GM21737 (cell line): Measurements from ENCODE around the gene SHROOM3.

Experiments
- ATAC-seq: cut with Tn5 transposase; IDR thresholded peaks from one replicate; pipeline ENCODE4 v1.9.1; 2021; ENCODE audit warnings: mild to moderate bottlenecking, moderate library complexity; ENCODE audit not compliant: unreplicated experiment

Gene SHROOM3

DNA sequence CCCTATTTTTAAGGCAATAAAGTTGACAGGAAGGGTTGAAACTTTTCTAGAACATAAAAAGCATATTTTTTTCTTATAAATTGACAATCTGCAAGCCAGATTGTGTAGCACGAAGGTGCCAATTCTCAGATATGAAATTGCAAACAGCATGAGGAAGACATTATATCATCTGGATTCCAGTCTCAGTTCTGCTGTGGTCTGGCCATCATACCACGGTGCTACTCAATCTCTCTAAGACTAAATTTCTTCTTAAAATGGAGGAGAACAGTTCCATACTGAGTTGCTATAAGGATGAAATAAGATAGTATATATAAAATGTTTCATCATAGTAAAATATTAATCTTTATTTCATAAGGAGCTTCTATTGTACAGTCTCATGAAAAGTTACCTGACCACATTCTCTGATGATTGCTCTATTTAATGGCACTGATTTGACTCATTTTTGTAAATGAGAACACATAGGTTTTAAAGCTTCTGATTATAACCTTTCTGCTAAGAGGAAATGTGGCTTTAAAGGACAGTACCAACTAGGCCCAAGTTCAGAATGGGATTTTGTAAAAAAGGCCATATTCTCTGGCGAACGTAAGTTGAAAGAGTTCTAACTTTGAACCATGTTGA lies 127.9 kb downstream of the SHROOM3 start:
- no peak for ATAC-seq

DNA sequence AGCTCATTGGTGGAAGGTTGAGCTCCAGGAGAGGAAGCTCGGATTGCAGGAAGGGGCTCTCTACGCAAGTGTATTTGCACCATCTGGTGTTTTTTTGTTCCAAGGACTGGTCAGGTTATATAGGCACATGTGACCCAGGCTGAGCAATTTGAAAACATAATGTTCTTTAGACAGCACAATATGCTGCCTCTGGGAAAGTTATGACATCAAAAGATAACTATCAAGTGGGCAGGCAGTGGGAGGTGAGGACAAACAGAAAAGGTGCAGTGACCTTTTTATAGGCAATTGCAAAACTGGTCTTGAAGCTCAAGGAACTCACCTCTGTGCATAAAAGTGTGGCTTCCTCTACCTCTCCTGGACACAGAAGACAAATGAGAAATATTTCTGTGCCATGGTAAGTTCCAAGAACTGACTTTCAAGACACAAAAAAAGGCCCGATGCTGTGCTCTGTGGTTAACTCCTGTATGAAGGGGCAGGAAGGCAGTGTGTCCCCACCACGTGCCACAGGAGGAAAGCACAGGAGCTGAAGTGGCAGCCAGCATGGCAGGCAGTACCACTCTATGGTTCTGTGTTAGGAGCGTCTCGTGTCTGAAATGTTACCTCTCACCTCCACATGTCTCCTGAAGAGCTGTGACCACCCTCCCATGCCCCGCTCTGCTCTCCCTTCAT lies 128.6 kb downstream of the SHROOM3 start:
- ATAC-seq, result no peak

DNA sequence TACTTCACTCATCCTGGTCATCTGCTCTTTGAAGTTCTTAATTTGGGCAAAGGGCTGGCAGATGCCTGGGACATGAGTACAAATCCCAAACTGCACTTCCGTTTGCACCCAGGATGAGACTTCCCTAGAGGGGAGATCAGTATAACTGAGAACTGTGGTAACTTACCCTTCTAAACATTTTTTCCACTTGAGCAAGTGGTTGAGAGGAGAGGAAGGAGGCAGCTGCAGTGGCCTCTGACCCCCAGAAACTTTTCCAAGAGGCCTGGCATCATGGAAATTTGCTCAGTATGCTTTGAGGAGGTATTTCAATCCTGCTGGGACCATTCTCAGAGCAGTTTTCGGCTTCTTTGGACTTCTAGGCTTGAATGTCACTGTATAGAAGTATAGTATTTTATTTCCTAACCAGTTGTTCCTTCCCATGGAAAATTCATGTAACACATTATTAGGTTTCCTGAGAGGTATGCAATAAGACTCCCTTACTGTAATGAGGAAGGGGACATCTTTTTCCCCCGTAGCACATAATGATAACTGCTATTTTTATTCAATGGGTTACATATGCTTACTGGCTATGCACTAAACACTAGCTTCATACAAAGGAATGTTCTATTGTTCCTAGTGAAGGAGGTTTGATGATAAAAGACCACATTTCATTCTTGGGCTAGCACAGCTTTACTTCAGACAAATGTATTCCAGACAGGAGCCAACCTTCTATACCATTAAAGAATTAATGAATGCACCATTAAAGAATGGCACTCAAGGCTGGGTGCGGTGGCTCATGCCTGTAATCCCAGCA lies 129.3 kb downstream of the SHROOM3 start:
- ATAC-seq, result no peak

DNA sequence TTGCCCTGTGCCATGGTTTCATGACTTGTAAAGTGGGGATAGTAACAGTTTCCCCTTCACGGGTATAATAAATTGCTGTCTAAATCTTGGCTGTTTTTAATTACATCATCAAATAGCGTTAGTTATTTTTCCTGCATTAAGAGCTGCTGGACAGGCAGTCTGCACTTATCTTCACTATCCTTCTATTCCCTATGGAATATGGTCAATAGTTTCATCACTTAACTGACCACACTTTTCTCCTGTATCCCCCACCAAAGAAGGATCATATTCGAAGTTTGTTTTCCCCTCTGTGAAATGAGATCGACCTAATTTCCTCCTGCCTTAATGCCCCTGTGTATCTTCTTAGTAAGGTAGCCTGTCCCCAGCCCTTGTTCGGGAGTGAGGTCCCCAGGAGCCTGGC lies 133.2 kb downstream of the SHROOM3 start:
- ATAC-seq, result no peak

DNA sequence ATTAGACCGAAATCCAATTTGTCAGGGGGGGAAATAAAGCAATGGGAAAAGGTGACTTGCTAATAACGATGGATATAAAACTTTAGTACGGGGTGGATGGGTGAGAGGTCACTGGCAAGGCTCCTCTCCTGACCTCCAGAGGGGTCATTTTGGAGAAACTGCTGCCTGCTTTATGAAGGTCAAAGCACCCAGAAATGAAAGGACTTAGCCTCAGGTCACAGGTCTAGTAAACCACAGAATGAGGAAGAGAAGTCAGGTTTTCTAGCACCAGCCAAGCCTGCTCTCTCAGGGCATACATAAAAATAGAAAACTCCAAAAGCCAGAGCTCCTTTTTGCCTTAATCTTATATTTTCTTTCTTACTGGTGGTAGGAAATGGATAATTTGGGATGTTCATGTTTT lies 134.2 kb downstream of the SHROOM3 start:
- no peak for ATAC-seq

DNA sequence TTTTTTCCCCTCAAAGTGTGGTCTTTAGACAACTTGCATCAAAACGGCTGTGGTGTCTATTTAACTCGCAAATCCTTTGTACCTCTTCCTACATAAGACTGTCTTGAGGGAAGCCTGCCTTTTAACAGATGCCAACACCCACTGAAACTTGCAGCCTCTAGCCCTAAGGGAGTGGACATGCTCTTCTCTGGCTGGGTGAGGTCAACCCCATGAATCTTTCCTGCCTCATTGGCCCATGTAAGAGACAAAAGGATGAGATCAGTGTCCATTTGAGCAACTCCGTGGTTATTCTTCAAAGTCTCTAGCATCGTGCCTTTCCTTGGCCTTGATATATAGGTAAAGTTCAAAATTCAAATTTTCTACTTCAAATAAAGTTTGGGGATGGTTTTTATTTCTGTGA lies 134.7 kb downstream of the SHROOM3 start:
- no peak for ATAC-seq

DNA sequence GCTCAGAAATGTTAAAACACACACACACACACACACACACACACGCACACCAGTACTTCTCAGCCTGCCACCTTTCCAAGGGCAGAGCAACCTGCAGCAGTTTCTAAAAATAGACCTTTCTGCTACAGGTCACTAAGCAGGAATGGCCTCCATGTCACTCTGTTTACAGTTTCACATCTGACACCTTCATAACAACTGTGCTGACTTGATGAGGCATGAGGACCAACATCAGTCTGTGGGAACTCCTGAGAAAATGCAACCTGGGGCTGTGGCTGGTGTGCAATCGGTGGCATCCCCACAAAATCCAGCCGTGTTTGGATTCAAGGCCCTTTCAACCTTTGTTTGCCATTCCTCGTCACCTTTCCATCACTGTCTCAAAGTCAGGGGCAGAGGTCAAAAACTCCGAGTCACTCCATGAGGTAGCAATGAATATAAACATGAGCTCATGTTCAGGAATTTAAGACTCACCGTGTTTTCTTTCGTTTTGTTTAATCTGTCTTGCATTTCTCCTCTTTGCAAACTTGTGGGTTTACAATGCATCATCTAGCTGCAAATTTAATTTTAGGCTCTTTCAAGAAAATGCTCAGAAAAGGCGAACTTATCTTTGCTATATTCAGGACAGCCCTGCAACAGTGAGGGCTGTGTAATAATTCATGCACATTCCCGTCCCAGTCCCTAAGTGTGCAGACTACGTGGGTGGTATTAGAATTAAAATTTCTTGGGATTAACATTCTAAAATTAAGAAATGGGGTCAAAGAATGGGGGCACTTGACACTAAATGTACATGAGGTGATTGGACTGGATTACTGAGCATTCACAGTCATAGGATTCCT lies 135.3 kb downstream of the SHROOM3 start:
- ATAC-seq, result no peak

DNA sequence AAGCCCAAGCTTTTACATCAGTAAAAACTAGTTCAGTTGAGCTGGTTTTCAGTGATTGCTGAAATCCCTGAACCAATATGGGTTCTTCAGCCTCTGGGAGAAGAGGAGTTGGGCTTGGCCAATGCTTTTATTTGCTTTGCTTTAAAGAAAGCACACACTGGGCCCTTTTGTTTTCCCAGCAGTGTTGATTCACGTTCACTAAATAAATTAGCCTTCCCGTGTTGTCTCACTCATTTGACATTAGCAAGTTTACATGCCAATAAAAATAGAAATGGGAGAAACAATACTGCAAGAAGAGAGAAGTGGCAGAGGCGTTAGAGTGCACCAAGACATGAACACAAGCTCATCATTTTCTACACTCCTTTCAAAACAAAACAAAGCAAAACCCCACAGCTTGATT lies 136.2 kb downstream of the SHROOM3 start:
- ATAC-seq, result no peak

DNA sequence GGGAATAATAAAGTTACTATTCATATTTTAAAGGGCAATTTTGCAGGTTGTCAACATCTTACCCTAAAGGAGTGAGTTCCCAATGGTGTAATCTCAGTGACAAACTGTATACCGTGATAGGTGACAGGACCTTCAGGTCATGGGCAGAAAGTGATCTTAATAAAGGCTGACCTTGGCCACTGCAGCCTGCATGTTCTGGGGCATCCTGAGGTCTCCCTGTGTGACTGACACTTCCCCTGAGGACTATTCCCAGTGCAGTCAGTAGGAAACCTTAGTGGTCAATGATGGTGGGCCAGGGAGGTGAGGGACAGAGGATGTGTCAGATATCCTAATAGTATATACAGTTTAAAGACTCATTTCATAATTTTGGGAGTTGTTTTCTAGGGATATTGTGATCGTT lies 137.2 kb downstream of the SHROOM3 start:
- ATAC-seq, result no peak

DNA sequence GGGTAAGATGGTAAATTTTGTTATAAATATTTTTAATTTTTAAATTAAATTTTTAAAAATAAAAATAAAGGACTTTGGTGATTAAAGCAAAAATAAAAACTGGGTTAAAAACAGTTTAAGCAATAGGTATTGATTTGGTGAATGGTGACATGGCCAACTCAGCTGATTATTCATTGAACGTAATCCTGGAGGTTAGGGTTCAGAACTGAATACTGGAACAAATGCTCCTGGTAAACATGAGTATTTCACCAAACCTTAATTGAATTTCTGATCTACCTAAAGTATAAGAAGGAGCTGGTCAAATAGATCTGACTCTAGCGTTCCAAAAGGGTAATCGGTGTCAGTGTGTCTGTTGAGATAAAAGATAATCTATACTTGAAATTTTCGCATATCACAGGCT lies 141.8 kb downstream of the SHROOM3 start:
- ATAC-seq, result no peak

DNA sequence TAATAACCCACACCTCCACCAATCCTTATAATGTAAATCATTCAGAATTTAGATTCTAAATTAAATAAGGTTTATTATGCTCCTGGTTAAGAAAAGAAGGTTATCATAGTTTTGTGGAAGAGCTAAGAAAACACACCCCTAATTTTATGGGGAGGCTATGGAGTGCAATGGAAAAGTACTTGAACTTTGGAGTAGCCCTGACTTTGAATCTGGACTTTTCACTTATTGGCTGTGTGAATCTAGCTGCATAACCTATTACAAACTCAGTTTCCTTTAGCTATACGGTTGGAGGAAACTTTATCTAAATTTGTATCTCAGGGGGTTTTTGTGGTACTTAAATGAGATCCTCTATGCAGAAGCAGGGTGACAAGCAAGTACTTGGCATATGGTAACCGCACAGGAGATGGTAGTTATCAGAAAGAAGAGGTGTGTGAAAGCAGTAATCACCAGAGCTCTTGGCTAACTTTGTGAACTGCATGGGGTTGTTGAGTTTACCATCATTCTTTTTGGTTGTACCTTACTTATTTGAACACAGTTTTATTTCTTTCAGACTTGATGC lies 143.1 kb downstream of the SHROOM3 start:
- ATAC-seq, result no peak

DNA sequence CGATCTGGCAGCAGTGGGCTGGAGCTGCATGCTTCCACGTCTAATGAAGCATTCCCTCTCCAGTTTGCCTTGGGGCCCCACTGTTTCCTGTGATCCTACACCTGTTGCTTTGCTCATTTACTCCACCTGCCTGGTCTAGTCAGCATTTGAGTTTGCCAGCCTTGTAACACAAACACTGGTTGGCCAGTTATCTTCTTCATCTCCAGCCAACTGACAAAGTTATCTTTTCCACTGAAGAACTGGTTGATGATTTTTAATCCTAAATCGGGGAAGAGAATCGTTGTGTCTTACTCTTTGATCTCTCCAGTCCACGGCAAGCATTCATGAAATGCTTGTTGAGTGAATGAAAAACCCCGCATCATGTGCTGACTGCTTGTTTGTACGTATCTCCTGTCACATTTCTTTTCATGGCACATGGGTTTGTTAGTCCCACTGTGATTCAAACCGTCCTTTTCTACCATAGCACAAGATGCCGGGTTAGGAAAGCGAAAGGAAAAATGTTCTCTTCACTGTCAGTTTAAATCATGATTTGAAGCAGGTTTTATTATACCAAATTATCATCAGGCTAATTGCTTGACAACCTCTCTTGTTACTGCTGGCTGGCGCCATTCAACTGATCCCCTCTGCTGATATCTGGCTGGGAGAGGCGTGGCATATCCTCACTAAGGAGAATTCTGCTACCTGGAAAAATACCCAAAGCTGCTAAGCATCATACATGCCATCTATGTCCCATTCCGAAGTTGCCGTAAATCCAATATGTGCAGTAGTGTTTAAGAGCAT lies 144.8 kb downstream of the SHROOM3 start:
- ATAC-seq, result no peak

DNA sequence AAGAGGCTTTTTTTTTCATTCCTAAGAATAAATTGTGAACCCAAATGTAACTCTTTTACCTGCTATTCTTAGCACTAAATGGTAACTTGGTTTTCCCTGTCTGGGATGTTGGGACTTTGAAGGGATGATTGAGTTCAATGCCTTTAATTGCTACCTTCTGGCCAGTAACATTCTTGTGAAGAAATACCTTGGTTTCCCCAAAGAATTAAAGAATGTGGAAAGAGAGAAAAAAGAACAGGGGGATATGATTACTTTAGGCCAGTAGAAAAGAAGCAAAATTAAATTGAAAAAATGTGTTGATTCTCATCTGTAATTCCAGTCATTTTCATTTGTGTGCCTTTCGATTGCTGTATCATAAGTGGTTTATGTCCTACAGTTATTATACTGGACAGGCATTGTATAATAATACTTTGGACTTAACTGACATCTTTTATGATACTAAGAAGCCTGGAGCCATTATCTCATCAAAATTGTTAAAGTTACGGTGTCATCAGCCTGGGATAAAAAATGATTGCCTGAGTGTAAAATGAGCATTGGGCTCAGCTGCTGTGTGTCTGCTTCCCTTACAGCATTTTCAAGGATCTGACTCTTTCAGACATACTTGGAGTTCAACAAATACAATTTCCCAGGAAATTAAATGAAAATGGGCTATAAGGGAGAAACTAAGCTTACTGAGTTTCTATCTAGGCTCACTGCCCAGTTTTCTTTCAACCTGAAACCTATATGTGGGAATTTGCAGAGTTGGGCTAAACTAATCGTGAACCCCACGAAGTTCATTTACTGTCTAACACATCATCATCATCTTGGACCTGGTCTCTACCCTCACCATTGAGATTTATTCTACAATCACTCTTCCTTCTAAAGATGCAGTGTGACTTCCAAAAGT lies 146.3 kb downstream of the SHROOM3 start:
- ATAC-seq, result no peak

DNA sequence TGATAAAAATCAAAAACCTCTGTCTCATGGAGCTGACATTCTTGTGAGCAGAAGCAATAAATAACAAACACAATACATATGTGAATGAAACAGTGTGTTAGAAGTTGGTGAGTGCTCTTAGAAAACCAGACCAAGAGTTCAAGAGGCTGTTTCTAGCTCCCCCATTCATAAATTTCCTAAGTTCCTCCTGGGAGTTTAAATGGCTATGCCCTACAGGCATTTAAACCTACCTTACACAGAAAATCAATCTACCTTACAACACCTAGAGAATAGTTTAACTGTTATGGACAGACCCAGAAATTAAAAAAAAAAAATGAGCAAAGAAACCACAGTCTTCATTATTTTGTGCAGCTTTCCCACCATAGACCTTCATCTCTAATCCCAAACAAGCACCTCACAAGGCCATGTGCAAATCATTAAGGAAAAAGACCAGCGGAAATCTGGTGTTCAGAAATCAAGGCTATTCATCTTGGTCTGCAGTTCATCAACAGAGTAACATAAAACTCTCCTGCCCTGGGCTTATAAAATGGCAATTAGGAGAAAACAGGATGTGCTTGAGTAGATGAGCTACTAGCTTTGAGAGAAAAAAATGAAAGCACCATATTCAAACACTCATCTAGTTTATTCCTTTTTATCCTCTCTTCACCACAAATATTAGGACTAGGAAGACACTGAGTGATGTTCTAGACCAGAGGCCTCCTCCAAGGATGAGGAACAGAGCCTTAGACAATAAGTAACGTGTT lies 147.2 kb downstream of the SHROOM3 start:
- ATAC-seq, result no peak

DNA sequence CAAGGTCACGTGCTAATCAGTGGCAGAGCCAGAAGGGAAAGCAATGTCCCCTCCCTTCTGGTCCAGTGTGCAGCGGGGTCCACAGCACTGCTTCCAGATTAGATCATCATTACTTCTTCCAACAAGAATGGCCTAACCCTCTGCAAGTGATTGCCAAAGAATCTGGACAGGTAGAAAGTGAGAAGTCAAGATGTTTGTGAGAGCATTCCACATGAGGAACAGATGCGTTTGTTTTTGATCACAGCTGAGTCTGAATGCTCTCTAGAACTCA lies 147.7 kb downstream of the SHROOM3 start:
- no peak for ATAC-seq

DNA sequence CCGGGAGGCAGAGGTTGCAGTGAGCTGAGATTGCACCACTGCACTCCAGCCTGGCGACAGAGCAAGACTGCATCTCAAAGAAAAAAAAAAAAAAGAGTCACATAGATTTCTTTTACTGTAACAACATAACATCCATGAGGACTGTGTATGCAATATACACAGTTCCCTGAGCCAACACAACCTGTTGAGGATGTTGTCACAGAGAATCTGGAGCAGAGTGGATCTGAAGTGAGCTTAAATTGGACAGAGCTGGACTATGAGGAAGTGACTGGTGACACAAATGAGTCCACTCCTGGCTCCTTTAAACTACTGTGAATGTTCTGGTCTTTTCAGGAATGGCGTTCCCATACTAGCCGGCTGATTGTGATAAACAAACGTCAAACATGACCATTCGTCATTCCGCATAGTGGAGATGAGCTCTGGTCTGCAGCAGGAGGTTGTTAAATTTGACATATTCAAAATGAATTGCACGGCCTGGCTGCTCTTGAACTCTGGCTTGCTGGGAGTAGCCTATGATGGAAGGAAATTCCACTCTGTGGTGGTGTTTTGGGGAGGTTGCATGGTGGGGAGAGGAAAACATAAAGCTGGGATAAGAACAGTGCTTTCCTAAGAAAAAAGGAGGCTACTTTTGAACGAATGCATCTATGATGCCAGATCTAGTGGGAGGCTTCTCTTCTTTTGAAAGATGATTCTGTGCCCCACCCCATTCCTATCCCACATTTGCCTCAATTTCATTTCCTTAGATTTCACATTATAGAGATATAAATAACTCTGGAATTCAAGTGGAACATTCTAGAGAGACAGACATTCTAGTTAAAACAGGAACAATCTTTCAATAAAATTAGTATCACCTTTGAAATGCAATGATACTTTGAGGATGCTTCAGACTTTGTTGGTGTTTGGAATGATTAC lies 149.5 kb downstream of the SHROOM3 start:
- ATAC-seq, result no peak

DNA sequence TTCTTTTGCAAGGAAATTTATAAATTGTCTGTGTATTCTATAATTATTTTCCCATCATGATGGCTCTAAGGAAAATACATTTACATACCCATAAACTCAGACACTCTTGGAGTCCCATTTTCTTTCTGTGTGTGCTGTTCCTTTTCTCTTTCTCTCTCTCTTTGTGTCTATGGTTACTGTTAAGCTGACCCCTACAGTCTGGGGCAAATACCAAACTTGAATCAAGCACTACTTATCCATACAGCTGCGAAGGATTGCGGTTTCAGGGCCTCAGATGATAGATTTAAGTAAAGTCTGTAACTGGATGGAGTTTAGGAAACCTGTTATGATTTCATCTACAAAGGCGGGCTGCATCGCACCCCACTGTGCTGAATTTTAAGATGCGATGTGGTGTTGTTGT lies 150.2 kb downstream of the SHROOM3 start:
- ATAC-seq, result no peak

DNA sequence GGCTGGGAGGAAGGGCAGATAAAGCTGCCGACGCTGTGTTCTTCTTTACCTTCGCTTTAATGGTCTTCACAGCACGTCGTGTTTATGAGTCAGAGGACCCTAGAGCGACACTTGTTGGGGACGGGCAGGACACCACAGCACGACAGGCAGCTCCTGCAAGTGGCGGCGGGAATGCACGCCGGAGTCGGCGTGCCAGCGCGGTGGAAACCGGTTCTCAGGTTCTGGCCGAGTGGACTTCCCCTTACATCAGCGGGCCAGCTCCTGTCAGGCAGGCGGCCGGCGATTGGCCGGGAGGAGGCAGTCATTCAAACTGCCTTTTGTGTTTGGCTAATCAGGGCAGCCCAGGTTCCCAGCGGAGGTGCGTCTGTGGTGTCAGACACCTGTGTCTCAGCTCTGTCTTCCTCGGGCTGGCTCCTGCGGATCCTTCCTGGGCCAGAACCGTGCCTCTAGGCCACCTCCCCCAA lies 150.9 kb downstream of the SHROOM3 start:
- ATAC-seq, result peak; percentile 57
